GM19455 (cell line): Measurements from ENCODE around the gene MRPL14.
A peak's percentile ranks its signal among the peaks of the same experiment; 100 is the strongest.

Experiments used
- ATAC-seq: cut with Tn5 transposase; IDR thresholded peaks from one replicate; pipeline ENCODE4 v1.9.1; 2021; ENCODE audit not compliant: unreplicated experiment

MRPL14 gene

GRCh38 chr6:44127186-44128019, at the start of gene MRPL14, which contains the start of gene TMEM63B:
MRPL14 (minus strand) TSS chr6:44127452; CDS start chr6:44116611, 10,841 bp downstream.
TMEM63B (plus strand) TSS chr6:44127554; CDS start chr6:44134585, 7,031 bp downstream.
- peak; percentile 50 for ATAC-seq

GRCh38 chr6:44176130-44176761, 49.0 kb upstream of the MRPL14 start:
- ATAC-seq = no peak

- ATAC-seq = peak; percentile 64
These were observed 45.7 kb upstream of the MRPL14 start for GRCh38 chr6:44172731-44173500.

- ATAC-seq = no peak
These were observed 44.8 kb upstream of the MRPL14 start for GRCh38 chr6:44171899-44172546.

- ATAC-seq = no peak
These were observed 42.8 kb upstream of the MRPL14 start for GRCh38 chr6:44169886-44170570.

GRCh38 chr6:44169154-44169553, 41.9 kb upstream of the MRPL14 start:
- no peak for ATAC-seq

GRCh38 chr6:44167567-44167966, 40.3 kb upstream of the MRPL14 start:
- ATAC-seq = no peak

GRCh38 chr6:44166591-44167184, 39.4 kb upstream of the MRPL14 start:
- no peak for ATAC-seq

GRCh38 chr6:44166116-44166515, 38.9 kb upstream of the MRPL14 start:
- ATAC-seq = no peak

- ATAC-seq = no peak
These were observed 35.8 kb upstream of the MRPL14 start for GRCh38 chr6:44162876-44163625.

GRCh38 chr6:44161997-44162338, 34.7 kb upstream of the MRPL14 start:
- no peak for ATAC-seq

GRCh38 chr6:44158770-44159228, 31.5 kb upstream of the MRPL14 start, which contains the start of gene CAPN11:
CAPN11 (plus strand) TSS chr6:44158820; CDS start chr6:44158849, 29 bp downstream.
- no peak for ATAC-seq

- ATAC-seq = no peak
These were observed 29.9 kb upstream of the MRPL14 start for GRCh38 chr6:44157152-44157521.

GRCh38 chr6:44156494-44157151, 29.4 kb upstream of the MRPL14 start:
- no peak for ATAC-seq

- no peak for ATAC-seq
These were observed 26.8 kb upstream of the MRPL14 start for GRCh38 chr6:44154067-44154466.

- no peak for ATAC-seq
These were observed 25.3 kb upstream of the MRPL14 start for GRCh38 chr6:44152533-44152932.

GRCh38 chr6:44152109-44152461, 24.8 kb upstream of the MRPL14 start:
- no peak for ATAC-seq

- peak; percentile 69 for ATAC-seq
These were observed 24.3 kb upstream of the MRPL14 start for GRCh38 chr6:44151348-44152108.
